Neutrophil (primary cell): ENCODE results near the gene CNTN5.

Experiments
- H3K27ac ChIP-seq: fragments of 200-600 bp; sonication (generic); 2 replicates; pipeline ENCODE4 v1.5.1; 2016; ENCODE audit warnings: mild to moderate bottlenecking, moderate library complexity
- H3K27me3 ChIP-seq: fragments of 200-600 bp; sonication (generic); 2 replicates; pipeline ENCODE4 v1.6.0; 2016; ENCODE audit warnings: mild to moderate bottlenecking
- H3K36me3 ChIP-seq: fragments of 200-600 bp; sonication (generic); 2 replicates; pipeline ENCODE4 v1.5.1; 2017
- H3K4me1 ChIP-seq, 2 experiments: fragments of 200-600 bp in 1 of 2; sonication (generic) in 1 of 2; 1 replicate in 1 of 2; 2 replicates in 1 of 2; pipeline versions ENCODE4 v1.5.1 to v1.6.1; 2013 to 2016; ENCODE audit warnings: low read depth in 1 of 2, low read length in 1 of 2, mild to moderate bottlenecking in 1 of 2, moderate library complexity in 1 of 2; ENCODE audit not compliant: control insufficient read depth in 1 of 2, insufficient read depth in 1 of 2
- H3K4me3 ChIP-seq, 2 experiments: fragments of 200-600 bp in 1 of 2; sonication (generic) in 1 of 2; 1 replicate in 1 of 2; 2 replicates in 1 of 2; pipeline ENCODE4 v1.5.1; 2013 to 2016; ENCODE audit warnings: low read depth in 1 of 2, low read length in 1 of 2, mild to moderate bottlenecking in 1 of 2, moderate library complexity in 1 of 2
- H3K9me3 ChIP-seq: fragments of 200-600 bp; sonication (generic); 2 replicates; pipeline ENCODE4 v1.5.1; 2016
- CTCF ChIP-seq: fragments of 200-600 bp; sonication (generic); IDR thresholded peaks from 2 replicates; pipeline ENCODE4 v1.5.1; 2016; ENCODE audit warnings: antibody characterized with exemption

Gene CNTN5

DNA sequence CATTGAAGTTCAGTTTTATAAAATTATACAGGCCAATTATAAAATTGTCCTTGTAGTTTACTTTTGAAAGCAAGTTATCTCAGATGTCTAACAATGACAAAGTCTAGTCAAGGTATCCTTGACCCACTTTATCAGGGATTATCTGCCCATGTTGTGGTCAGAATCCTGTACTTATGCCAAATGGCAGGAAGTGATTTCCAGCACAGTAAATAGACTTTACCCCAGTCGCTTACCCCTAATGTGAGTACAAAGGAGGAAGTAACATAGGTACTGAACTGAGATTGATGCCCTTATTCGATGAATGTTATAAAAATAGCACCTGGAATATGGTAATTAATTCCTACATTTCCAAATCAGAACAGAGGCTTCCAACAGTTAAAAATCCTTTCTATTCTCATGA is 355.7 kb downstream of the CNTN5 start:
- Histone ChIP-seq H3K27me3 (no peaks in the 10 kb centered on the region), H3K4me1 (no peaks in the 10 kb centered on the region), H3K36me3 (no peaks in the 10 kb centered on the region), H3K9me3 (no peaks in the 10 kb centered on the region), H3K27ac (no peak overlapping the region), H3K4me3 (no peak overlapping the region)
- TF ChIP-seq CTCF, result no peak

DNA sequence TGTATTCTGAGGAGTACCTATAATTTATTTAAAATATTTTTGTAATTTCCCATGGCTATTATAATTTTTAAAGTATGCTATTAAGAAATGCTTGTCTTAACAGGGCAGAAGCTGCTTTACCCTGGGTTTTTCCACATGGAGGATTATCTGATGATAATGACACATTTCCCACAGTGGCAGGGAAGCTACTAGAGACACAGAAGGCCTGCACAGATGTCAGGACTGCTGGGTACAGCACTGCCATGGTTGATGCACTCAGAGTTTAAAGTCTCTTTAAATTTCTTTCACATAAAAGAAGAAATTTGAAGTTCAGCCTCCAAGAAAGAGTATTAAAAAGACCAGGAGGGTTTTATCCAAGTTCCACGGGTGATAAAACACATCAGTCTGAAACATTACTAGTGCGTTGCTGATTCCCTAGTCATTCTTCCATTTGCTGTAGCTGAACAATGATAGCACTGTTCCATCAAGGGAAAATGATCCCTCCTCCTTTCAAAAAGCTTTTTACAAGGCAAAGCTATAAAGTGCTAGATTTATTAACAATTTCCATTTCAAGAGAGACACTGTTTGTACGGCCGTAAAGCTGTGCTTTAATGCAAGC is 363.0 kb downstream of the CNTN5 start:
- no peaks in the 10 kb centered on the region for H3K4me1 ChIP-seq
- no peaks in the 10 kb centered on the region for H3K9me3 ChIP-seq
- H3K36me3 ChIP-seq, result no peaks in the 10 kb centered on the region
- no peaks in the 10 kb centered on the region for H3K27me3 ChIP-seq
- no peak overlapping the region for H3K4me3 ChIP-seq
- H3K27ac ChIP-seq, result no peak overlapping the region
- TF ChIP-seq CTCF, result no peak

- Histone ChIP-seq H3K36me3 (no peaks in the 10 kb centered on the region), H3K4me3 (no peak overlapping the region), H3K27ac (no peak overlapping the region), H3K9me3 (no peaks in the 10 kb centered on the region), H3K27me3 (no peaks in the 10 kb centered on the region), H3K4me1 (no peaks in the 10 kb centered on the region)
- TF ChIP-seq CTCF, result no peak
Measured at GRCh38 chr11:99391245-99391644, 370.5 kb downstream of the CNTN5 start.

DNA sequence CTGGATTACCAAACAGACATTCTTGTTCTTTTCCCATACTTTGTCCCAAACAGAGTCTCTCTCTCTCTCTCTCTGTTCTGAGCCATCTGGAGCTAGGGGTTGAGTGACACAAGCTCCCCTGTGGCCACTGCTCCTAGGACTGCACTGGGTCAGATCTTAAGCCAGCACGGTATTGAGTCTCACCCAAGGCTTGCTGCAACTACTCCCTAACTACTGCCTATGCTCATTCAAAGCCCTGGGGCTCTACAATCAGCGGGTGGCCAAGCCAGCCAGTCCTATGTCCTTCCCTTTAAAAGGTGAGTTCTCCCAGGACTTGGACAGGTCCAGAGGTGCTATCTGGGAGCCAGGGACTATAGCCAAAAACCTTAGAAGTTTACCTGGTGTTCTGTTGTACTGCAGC is 385.6 kb downstream of the CNTN5 start:
- H3K9me3 ChIP-seq, result no peaks in the 10 kb centered on the region
- no peak overlapping the region for H3K4me3 ChIP-seq
- H3K27me3 ChIP-seq, result no peaks in the 10 kb centered on the region
- H3K27ac ChIP-seq, result no peak overlapping the region
- H3K4me1 ChIP-seq, result no peaks in the 10 kb centered on the region
- no peak for TF ChIP-seq CTCF
- no peaks in the 10 kb centered on the region for H3K36me3 ChIP-seq

- Histone ChIP-seq H3K4me3 (no peak overlapping the region), H3K4me1 (no peaks in the 10 kb centered on the region), H3K9me3 (no peaks in the 10 kb centered on the region), H3K27me3 (no peaks in the 10 kb centered on the region), H3K27ac (no peak overlapping the region), H3K36me3 (no peaks in the 10 kb centered on the region)
- TF ChIP-seq CTCF, result no peak
Measured at GRCh38 chr11:99410636-99411035, 389.9 kb downstream of the CNTN5 start.
